WTC11 (cell line): Measurements from ENCODE around the gene USP47.

Experiments used
- CBFB ChIP-seq: sonication (generic); formaldehyde crosslinking; IDR thresholded peaks from 2 replicates; pipeline ENCODE4 v1.8.1; 2022; ENCODE audit warnings: mild to moderate bottlenecking, low read depth, missing genetic modification reagents
- CTCF ChIP-seq: fragments of 200-600 bp; IDR thresholded peaks from 2 replicates; pipeline ENCODE4 v1.8.0; 2022; ENCODE audit warnings: antibody characterized with exemption
- E2F1 ChIP-seq: sonication (generic); formaldehyde crosslinking; IDR thresholded peaks from 2 replicates; pipeline ENCODE4 v1.8.0; 2022; ENCODE audit warnings: mild to moderate bottlenecking, missing genetic modification reagents
- JUN ChIP-seq: sonication (generic); formaldehyde crosslinking; IDR thresholded peaks from 2 replicates; pipeline ENCODE4 v1.8.0; 2023; ENCODE audit warnings: mild to moderate bottlenecking, missing genetic modification reagents
- KAT7 ChIP-seq: sonication (generic); formaldehyde crosslinking; IDR thresholded peaks from 2 replicates; pipeline ENCODE4 v1.8.1; 2023; ENCODE audit warnings: missing genetic modification reagents, mild to moderate bottlenecking, borderline replicate concordance
- SP1 ChIP-seq: sonication (generic); formaldehyde crosslinking; conservative IDR thresholded peaks from 2 replicates; pipeline ENCODE4 v1.8.1; 2022; ENCODE audit warnings: missing genetic modification reagents
- TCF7 ChIP-seq: sonication (generic); formaldehyde crosslinking; IDR thresholded peaks from 2 replicates; pipeline ENCODE4 v1.8.0; 2022; ENCODE audit warnings: mild to moderate bottlenecking, low read depth, missing genetic modification reagents, moderate library complexity
- ZBTB21 ChIP-seq: sonication (generic); formaldehyde crosslinking; IDR thresholded peaks from 2 replicates; pipeline ENCODE4 v1.8.1; 2023; ENCODE audit warnings: mild to moderate bottlenecking, missing genetic modification reagents, borderline replicate concordance
- ZBTB43 ChIP-seq: sonication (generic); formaldehyde crosslinking; IDR thresholded peaks from 2 replicates; pipeline ENCODE4 v1.8.1; 2023; ENCODE audit warnings: mild to moderate bottlenecking, missing genetic modification reagents
- ZNF416 ChIP-seq: fragments of 250-450 bp; sonication (Bioruptor Pico); IDR thresholded peaks from 2 replicates; pipeline ENCODE4 v1.9.0; 2021; ENCODE audit warnings: mild to moderate bottlenecking, inconsistent platforms

- TF ChIP-seq CTCF: no peak
- no peak for TF ChIP-seq SP1
- TF ChIP-seq JUN (CRISPR knock-in tag): no peak
- TF ChIP-seq ZBTB21 (CRISPR knock-in tag): no peak
- TF ChIP-seq KAT7: no peak
- no peak for TF ChIP-seq ZBTB43 (CRISPR knock-in tag)
- TF ChIP-seq ZNF416: no peak
- no peak for TF ChIP-seq TCF7 (CRISPR knock-in tag)
- no peak for TF ChIP-seq CBFB (CRISPR knock-in tag)
- no peak for TF ChIP-seq E2F1 (CRISPR knock-in tag)
Observed at GRCh38 chr11:11844272-11844671, 2.5 kb downstream of the USP47 start.
